22Rv1 (cell line): ENCODE measurements around the gene GALNS.

Experiments used
- CTCF ChIP-seq: fragments of 450-650 bp; IDR thresholded peaks from 2 replicates; pipeline ENCODE4 v1.5.1; 2017; ENCODE audit warnings: mild to moderate bottlenecking
- ZFX ChIP-seq: fragments of 450-650 bp; IDR thresholded peaks from 2 replicates; pipeline ENCODE4 v1.6.1; 2017; ENCODE audit warnings: antibody characterized with exemption, borderline replicate concordance

- TF ChIP-seq ZFX (no peak), CTCF (no peak)
Measured at GRCh38 chr16:88864099-88864498, 7.4 kb upstream of the GALNS start.
